Stimulated activated CD8-positive, alpha-beta memory T cell treated with anti-CD3 and anti-CD28 coated beads, Interleukin-15, amount 100 ng/mL, for 24 hours (primary cell): ENCODE data around the gene LRFN4.

Source experiments
- DNase-seq: peaks from one replicate; pipeline ENCODE4 v3.0.0-alpha.2; 2020; ENCODE audit warnings: low read depth

LRFN4 gene

GRCh38 chr11:66889960-66890359 lies 33.1 kb downstream of the LRFN4 start:
- DNase-seq, result no peak

GRCh38 chr11:66891851-66892660 lies 35.2 kb downstream of the LRFN4 start:
- no peak for DNase-seq

DNA sequence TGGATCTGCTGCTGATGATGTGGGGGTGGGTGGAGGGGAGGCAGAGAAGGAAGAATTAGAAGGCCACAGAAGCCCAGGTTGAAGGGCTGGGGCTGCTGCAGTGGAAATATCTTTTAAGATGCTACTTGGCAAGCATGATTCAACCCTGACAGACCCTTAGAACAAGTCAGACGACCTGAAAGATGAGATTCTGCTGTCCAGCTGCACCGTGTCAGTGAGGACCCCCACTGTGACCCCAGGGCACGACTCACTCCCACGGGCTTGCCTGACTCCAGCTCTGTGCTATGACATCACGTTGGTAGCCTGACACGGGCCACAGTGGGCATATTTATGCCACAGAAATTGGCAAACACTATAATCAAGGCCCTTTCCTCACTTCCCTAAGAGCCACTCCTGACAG lies 36.0 kb downstream of the LRFN4 start:
- DNase-seq, result no peak

GRCh38 chr11:66894141-66894540 lies 37.3 kb downstream of the LRFN4 start:
- no peak for DNase-seq

GRCh38 chr11:66901964-66902390 lies 45.1 kb downstream of the LRFN4 start:
- no peak for DNase-seq

GRCh38 chr11:66902486-66903177 lies 45.8 kb downstream of the LRFN4 start:
- DNase-seq, result no peak

- DNase-seq, result no peak
Observed at GRCh38 chr11:66904055-66904454, 47.2 kb downstream of the LRFN4 start.

DNA sequence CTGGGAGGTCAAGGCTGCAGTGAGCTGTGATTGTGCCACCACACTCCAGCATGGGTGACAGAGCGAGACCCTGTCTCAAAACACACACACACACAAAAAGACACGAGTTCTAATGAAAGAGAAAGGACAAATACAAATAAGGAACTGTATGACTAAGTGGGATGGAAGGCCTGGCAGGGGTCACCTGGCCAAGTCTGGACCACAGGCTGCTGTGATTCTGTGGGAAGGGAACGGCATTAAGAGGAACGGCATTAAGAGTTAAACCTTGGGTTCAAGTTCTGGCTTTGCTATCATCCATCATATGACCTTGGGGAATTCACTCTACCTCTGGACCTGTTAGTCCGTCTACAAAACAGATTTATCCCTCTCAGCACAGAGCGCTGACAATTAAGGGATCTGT lies 47.7 kb downstream of the LRFN4 start:
- DNase-seq, result no peak

- DNase-seq, result no peak
Observed at GRCh38 chr11:66904981-66905521, 48.2 kb downstream of the LRFN4 start.

DNA sequence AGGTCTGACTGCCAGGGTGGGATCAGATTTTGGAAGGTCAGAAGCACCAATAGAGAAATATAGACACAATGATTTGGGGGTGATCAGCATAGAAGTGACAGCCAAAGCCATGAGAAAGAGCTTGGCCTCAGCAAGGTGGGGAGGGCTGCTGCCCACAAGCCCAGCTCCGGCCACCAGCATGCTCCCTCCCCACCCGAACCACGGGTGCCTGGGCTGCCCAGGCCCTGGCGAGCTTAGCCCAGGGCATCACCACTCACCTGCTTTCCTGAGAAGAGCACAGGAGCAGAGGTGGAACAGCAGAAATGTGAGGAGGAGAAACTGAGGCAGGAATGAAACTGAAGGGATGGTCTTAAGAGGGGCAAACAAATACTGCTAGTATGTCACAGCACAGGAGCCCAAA lies 48.8 kb downstream of the LRFN4 start:
- DNase-seq, result no peak

- DNase-seq, result no peak
Observed at GRCh38 chr11:66906061-66906733, 49.3 kb downstream of the LRFN4 start.

DNA sequence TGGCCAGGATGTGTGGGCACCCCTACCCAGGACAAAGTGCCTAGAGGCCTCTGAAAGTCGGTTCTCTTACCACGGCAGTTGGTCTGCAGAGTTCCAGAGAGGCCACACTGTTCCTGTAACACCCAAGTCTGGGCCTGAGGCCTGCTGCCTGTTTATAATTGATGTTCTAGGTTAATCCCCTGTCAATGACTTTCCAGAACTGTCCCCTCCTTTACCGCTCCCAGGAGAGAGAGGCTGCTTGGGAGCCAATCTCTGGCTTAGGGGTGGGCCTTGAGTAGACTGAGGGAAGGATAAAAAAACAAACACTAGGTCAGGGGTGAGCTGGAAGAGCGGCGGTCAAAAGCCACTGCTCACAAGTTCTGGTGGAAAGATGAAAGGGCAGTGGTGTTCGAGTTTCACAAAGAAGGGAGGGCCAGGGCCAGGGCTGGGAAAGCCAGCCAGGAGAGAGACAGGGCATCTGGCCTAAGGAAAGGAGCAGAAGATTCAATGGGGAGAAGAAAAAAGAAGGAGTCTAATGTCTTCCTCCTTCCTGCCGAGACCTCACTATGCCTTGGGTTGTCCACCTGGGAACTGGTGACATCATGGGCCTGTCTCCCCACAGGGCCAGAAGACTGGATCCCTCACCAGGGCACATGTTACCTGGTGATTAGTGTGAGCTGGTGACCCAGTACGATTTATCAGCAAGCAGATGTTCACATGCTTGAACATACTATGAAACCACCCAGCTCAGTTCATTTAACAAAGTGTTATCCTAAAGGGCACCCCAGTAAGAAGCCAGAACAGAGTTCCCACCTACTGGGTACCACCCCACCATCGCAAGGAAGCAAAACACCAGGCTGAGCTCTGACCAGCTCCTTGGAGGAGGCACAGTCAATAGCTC lies 51.1 kb downstream of the LRFN4 start:
- no peak for DNase-seq

DNA sequence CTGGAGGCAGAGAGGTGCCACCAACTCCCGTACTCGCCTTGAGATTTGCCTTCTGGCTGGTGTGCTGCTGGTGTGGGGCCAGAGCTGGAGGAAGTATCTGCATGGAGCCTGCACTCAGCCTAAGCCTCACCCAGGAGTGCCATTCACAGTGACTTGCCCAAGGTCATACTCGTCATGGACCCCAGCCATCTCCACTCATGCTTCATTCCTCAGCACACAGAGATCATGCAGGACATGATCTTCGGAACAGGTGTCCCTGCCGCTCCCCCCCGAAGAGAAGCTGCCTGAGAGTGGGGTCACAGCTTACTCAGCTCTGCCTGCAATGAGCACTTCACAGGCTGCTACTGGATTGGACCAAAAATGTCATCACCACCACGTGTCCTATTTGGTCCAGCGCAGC lies 52.3 kb downstream of the LRFN4 start:
- no peak for DNase-seq

- DNase-seq, result no peak
Observed at GRCh38 chr11:66910016-66910415, 53.2 kb downstream of the LRFN4 start.
